Suprapubic skin (tissue), 4 donors: ENCODE results near the gene GCSAM.

ENCODE experiments used
- CTCF ChIP-seq, 2 donors: fragments of 200-600 bp in 1 of 2; fragments of 450-650 bp in 1 of 2; sonication (generic) in 1 of 2; IDR thresholded peaks; one replicate each; pipeline ENCODE4 v1.5.1; 2016 to 2019; ENCODE audit warnings: antibody characterized with exemption in 2 of 2, mild to moderate bottlenecking in 1 of 2, moderate library complexity in 1 of 2
- EP300 ChIP-seq: sonication (generic); formaldehyde crosslinking; IDR thresholded peaks from one replicate; pipeline ENCODE4 v1.6.1; 2017; ENCODE audit warnings: antibody characterized with exemption
- POLR2A ChIP-seq, 2 donors: fragments of 450-650 bp; IDR thresholded peaks; one replicate each; pipeline ENCODE4 v1.6.1; 2017; ENCODE audit warnings: antibody characterized with exemption in 2 of 2, mild to moderate bottlenecking in 2 of 2, moderate library complexity in 2 of 2
- POLR2AphosphoS5 ChIP-seq, 3 donors: sonication (generic); formaldehyde crosslinking; IDR thresholded peaks; one replicate each; pipeline ENCODE4 v1.6.1; 2017; ENCODE audit warnings: antibody characterized with exemption in 3 of 3

DNA sequence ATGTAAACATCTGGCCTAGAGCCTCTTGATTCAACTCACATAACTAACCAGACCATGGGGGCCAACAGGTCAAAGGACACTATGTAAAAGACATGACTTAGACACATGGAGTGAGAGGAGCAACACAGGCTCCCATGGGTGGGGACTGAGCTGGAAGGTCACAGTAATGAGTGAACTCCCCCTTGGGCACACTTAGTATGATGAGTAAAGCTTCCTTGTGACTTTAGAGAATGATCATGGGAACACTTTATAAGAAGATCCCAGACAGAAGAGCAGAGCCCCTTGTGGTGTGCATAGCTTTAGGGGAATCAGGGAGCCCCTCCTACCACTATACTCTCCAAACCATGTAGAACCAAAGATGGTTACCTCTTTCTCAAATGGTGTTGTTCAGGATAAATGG lies 10.2 kb downstream of the GCSAM start:
- no peak for TF ChIP-seq CTCF (IDR thresholded peaks at IDR 0.05)
- TF ChIP-seq POLR2A (IDR thresholded peaks at IDR 0.05) = no peak
- no peak for TF ChIP-seq POLR2AphosphoS5 (IDR thresholded peaks at IDR 0.05)
- no peak for TF ChIP-seq EP300
